Mononuclear cell (primary cell): ENCODE measurements around the gene TAPBP. TPM values are rescaled to one million over a fixed set of nuclear protein-coding genes. Genes with fewer than 3 reads are reported as not detected.
A peak's percentile ranks its signal among the peaks of the same experiment; 100 is the strongest.
"Not testable (repeated sequence)": the region's sequence is repeated elsewhere in the genome, so short reads cannot be mapped to it uniquely, and the experiment has no call there.

Experiments
- H3K27me3 ChIP-seq: 2 replicates; pipeline ENCODE4 v1.6.0; 2011; ENCODE audit warnings: low read length, control low read depth; ENCODE audit not compliant: insufficient read depth
- H3K4me1 ChIP-seq: 2 replicates; pipeline ENCODE4 v1.5.1; 2011; ENCODE audit warnings: mild to moderate bottlenecking, low read length, control low read depth; ENCODE audit not compliant: insufficient read depth
- H3K4me3 ChIP-seq: 2 replicates; pipeline ENCODE4 v1.5.1; 2011; ENCODE audit warnings: mild to moderate bottlenecking, low read length, moderate library complexity
- H3K9me3 ChIP-seq: 2 replicates; pipeline ENCODE4 v1.5.1; 2011; ENCODE audit warnings: low read depth, mild to moderate bottlenecking, control low read depth, low read length
- total RNA-seq: library from RNA; depleted of rRNA; stranded (reverse); fragments of >200 nt; gene quantifications from one replicate; pipeline ENCODE4 v1.2.3, GENCODE V29; 2012

Gene TAPBP
- total RNA-seq, 1 donor: 188 TPM

DNA sequence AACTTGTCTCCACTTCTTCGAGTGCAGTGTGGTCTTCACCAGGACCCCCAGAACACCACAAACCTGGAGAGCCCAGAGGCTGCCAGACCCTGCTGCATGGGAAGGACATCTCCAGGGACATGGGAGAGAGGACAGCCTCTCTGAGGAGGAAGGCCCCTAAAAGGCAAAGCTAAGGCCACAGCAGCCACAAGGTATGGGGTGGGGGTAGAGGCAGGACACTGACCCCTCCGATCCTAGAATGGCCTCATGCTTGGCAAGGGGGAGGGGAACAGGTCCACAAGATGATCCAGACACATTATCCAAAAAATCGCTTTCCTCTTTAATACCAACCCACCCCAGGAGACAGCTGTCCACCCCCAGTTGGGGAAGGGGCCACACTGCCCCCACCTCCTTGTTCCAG lies 35.1 kb downstream of the TAPBP start:
- Histone ChIP-seq H3K4me3 (no peak overlapping the region), H3K9me3 (no peaks in the 10 kb centered on the region), H3K4me1 (peaks cover 59% of the 10 kb centered on the region), H3K27me3 (no peaks in the 10 kb centered on the region)

GRCh38 chr6:33278392-33278741 lies 35.5 kb downstream of the TAPBP start:
- no peaks in the 10 kb centered on the region for H3K9me3 ChIP-seq
- H3K4me1 ChIP-seq: peaks cover 64% of the 10 kb centered on the region
- H3K27me3 ChIP-seq: no peaks in the 10 kb centered on the region
- H3K4me3 ChIP-seq: no peak overlapping the region

GRCh38 chr6:33277663-33278391 lies 36.1 kb downstream of the TAPBP start:
- H3K4me3 ChIP-seq: peak overlapping the region; percentile 75
- peaks cover 69% of the 10 kb centered on the region for H3K4me1 ChIP-seq
- H3K9me3 ChIP-seq: no peaks in the 10 kb centered on the region

DNA sequence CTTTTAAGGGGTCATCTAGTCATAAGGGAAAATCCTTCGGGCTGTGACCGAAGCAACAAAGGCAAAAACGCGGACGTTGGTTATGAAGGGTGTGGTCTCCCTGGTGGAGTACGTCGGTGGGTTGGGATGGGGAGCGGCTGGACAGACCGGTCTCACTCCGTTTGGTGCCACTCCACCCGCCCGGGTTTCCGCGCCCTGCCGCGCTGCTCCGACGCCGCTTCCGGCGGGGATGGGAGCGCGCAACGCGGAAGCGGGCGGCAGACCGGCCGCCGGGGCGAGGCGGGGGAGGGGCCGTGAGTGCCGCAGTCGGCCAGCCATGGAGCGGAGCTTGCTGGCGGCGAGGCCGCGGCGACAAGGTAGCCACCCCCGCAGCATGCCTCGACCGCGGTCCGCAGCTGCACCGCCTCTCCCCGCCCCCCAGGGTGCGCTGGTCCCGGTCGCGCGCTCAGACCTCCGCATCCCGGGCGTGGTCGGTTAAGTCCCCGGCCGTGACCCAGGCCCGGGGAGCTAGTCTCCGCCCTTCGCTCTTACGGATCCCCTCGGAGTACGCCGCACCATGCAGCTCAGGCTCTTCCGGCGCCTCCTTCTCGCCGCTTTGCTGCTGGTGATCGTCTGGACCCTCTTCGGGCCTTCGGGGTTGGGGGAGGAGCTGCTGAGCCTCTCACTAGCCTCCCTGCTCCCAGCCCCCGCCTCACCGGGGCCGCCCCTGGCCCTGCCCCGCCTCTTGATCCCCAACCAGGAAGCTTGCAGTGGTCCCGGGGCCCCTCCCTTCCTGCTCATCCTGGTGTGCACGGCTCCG lies 36.8 kb downstream of the TAPBP start, which contains the start of gene B3GALT4:
TSS of gene B3GALT4 (plus strand) at position 260 of the 799 bp plus-strand sequence. CDS start at position 557, 297 bp downstream.
- Histone ChIP-seq H3K9me3 (no peaks in the 10 kb centered on the region), H3K4me3 (peak within 1 kb of the TSS; percentile 75), H3K27me3 (no peaks in the 10 kb centered on the region), H3K4me1 (peaks cover 77% of the 10 kb centered on the region)

More at GRCh38 chr6:33277663-33278391, 36.1 kb downstream of the TAPBP start:
- no peaks in the 10 kb centered on the region for H3K27me3 ChIP-seq

DNA sequence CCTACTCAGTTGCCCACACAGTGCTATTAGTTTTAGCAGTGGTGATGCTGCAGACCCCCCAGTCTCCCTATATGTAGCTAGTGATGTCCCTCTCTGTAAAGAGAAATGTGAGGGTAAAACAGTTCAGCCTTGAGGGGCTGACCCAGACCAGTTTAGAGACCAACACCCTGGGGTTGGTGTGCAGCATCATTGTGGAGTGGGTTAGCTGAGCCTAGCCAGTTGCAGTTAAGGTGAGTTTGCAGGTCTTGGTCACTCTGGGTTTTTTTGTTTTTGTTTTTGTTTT lies 37.4 kb downstream of the TAPBP start:
- no peaks in the 10 kb centered on the region for H3K27me3 ChIP-seq
- H3K4me3 ChIP-seq: peak overlapping the region; percentile 75
- peaks cover 78% of the 10 kb centered on the region for H3K4me1 ChIP-seq
- H3K9me3 ChIP-seq: no peaks in the 10 kb centered on the region

GRCh38 chr6:33275795-33276580 lies 37.9 kb downstream of the TAPBP start:
- not testable (repeated sequence) for H3K9me3 ChIP-seq, H3K27me3 ChIP-seq
- H3K4me3 ChIP-seq: peak overlapping the region; percentile 75
- H3K4me1 ChIP-seq: peaks cover 81% of the 10 kb centered on the region

DNA sequence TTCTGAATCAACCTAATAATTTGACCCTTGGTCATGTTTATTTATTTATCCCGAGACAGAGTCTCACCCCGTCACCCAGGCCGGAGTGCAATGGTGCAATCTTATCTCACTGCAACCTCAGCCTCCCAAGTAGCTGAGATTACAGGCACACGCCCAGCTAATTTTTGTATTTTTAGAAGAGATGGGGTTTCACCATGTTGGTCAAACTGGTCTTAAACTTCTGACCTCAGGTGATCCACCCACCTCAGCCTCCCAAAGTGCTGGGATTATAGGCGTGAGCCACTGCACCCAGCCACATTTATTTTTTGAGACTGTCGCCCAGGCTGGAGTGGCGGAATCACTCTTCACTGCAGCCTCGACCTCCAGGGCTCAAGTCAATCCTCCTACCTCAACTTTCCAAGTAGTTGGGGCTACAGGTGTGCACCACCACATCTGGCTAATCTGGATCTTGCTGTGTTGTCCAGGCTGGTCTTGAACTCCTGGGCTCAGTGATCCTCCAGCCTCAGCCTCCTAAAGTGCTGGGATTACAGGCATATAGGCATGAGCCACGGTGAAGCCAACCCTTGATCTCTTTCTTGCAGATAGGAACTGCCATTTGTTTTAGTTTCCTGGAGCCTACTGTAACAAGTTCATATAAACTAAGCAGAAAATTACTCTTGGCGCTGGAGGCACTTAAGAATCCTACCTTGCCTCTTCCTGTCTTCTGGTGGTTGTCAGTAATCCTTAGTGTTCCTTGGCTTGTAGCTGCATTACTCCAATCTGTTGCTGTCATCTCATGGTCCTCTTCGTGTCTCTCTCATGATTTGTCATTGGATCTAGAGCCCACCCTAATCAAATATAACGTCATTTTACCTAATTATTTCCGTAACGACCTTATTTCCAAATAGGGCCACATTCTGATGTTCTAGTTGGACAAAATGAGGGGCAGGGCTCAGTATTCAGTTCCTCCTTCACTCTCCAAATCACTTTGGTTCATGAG lies 39.7 kb downstream of the TAPBP start:
- no peak overlapping the region for H3K4me3 ChIP-seq
- H3K27me3 ChIP-seq: no peaks in the 10 kb centered on the region
- H3K9me3 ChIP-seq: no peaks in the 10 kb centered on the region

GRCh38 chr6:33273129-33273923 lies 40.6 kb downstream of the TAPBP start:
- Histone ChIP-seq H3K9me3 (no peaks in the 10 kb centered on the region), H3K4me3 (no peak overlapping the region), H3K4me1 (peaks cover 71% of the 10 kb centered on the region), H3K27me3 (no peaks in the 10 kb centered on the region)

More for the DNA sequence above, 39.7 kb downstream of the TAPBP start:
- peaks cover 80% of the 10 kb centered on the region for H3K4me1 ChIP-seq

DNA sequence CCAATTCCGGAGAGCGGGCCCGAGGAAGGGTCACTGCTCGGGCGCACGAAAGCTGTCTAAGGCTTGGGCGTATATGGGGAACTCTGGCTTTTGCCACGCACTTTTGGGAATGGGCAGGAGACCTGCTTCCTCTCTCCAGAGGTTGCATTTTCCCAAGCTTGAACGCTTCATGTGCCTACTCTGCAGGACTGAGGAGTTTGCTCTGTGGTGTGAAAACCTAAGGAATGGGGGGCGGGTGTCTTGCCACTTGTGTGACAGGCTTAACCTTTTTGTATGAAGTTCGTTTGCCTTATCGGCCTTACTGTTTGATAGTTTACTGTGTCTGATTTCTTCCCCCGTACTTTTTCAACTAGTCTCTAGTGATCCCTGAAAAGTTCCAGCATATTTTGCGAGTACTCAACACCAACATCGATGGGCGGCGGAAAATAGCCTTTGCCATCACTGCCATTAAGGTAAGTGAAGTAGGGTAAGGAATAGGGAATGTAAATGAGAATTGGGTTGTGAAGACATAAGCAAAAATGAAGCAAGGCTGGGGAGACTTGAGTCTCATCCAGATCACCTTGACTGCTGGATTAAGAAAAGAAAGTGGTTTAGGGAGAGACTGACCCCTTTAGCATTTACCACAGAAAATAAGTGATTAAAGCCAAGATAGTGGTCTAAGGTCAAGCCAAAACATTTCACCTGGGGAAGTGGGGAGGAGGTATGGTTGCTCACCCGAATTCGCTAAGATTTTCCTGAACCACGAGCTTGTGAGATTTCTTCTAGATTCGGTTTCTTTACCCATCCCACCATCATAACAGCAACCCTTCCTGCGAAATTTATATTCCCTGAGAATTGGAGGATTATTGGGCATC lies 41.4 kb downstream of the TAPBP start:
- Histone ChIP-seq H3K4me1 (peaks cover 63% of the 10 kb centered on the region), H3K9me3 (no peaks in the 10 kb centered on the region), H3K4me3 (peak overlapping the region; percentile 78), H3K27me3 (no peaks in the 10 kb centered on the region)

GRCh38 chr6:33271468-33272274 lies 42.2 kb downstream of the TAPBP start, which contains the start of the genes RPS18 and VPS52:
Gene RPS18 (plus strand): TSS chr6:33272075. CDS start chr6:33272120, 45 bp downstream.
Gene VPS52 (minus strand): TSS chr6:33271876. CDS start chr6:33271675, 201 bp downstream.
- Histone ChIP-seq H3K4me3 (peak within 1 kb of the TSS; percentile 78), H3K4me1 (peaks cover 61% of the 10 kb centered on the region), H3K9me3 (no peaks in the 10 kb centered on the region), H3K27me3 (no peaks in the 10 kb centered on the region)

- peaks cover 55% of the 10 kb centered on the region for H3K4me1 ChIP-seq
- peak overlapping the region; percentile 78 for H3K4me3 ChIP-seq
- H3K9me3 ChIP-seq: no peaks in the 10 kb centered on the region
- H3K27me3 ChIP-seq: no peaks in the 10 kb centered on the region
Measured at GRCh38 chr6:33271117-33271467, 42.8 kb downstream of the TAPBP start.

GRCh38 chr6:33264015-33264414 lies 49.9 kb downstream of the TAPBP start:
- Histone ChIP-seq H3K4me1 (no peaks in the 10 kb centered on the region), H3K9me3 (no peaks in the 10 kb centered on the region), H3K27me3 (no peaks in the 10 kb centered on the region), H3K4me3 (no peak overlapping the region)
